Fibroblast of skin of scalp (primary cell): ENCODE measurements around the gene ACSM4.
"Not testable (repeated sequence)": the region's sequence is repeated elsewhere in the genome, so short reads cannot be mapped to it uniquely, and the experiment has no call there.

ENCODE experiments used
- DNase-seq: peaks from one replicate; pipeline ENCODE4 v3.0.0-alpha.2; 2013

The ACSM4 gene

DNA sequence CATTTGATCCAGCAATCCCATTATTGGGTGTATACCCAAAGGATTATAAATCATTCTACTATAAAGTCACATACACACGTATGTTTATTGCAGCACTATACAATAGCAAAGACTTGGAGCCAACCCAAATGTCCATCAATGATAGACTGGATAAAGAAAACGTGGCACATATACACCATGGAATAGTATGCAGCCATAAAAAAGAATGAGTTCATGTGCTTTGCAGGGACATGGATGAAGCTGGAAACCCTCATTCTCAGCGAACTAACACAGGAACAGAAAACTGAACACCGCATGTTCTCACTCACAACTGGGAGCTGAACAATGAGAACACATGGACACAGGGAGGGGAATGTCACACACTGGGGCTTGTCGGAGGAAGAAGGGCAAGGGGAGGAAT is 33.9 kb downstream of the ACSM4 start:
- not testable (repeated sequence) for DNase-seq

DNA sequence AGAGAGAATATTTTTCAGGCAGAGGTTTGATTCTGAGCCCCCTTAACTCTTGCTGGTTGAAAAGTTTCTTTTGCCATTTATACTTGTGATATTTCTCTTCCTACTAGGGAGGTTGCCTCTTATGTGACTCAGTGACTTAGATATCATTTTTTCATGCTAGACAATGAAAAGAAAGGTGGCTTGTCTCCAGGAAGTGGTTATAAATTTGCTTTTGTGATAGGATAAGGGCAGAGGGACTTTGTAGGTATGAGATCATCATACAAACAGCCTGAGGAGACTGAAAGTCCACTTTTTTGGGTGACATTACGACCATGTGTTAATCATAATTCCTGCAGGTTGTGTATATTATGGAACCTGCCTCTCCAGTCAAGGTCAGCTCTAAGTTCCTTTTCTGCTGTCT is 35.8 kb downstream of the ACSM4 start:
- DNase-seq, result no peak

DNA sequence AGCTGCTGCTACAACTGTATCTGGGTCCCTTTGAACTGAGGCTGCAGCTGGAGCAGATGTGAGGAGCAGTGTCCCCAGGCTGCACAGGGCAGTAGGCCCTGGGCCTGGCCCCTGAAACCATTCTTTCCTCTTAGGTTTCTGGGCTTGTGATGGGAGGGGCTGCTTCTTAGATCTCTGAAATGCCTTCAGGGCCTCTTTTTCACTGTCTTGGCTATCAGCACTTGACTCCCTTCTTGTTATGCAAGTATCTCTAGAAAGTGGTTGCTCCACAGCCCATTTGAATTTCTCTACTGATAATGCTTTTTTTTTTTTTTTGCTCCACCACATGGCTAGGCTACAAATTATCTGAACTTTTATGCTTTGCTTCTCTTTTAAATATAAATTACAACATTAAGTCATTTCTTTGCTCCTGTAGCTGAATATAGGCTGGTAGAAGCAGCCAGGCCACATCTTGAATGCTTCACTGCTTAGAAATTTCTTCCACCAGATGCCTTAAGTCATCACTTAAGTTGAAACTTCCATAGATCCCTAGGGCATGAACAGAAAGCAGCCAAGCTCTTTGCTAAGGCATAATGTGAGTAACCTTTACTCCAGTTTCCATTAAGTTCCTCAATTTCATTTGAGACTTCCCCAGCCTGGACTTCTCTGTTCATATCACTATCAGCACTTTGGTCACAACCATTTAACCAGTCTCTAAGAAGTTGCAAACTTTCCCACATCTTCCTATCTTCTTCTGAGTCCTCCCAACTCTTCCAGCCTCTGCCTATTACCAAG is 41.1 kb downstream of the ACSM4 start:
- DNase-seq, result no peak

DNA sequence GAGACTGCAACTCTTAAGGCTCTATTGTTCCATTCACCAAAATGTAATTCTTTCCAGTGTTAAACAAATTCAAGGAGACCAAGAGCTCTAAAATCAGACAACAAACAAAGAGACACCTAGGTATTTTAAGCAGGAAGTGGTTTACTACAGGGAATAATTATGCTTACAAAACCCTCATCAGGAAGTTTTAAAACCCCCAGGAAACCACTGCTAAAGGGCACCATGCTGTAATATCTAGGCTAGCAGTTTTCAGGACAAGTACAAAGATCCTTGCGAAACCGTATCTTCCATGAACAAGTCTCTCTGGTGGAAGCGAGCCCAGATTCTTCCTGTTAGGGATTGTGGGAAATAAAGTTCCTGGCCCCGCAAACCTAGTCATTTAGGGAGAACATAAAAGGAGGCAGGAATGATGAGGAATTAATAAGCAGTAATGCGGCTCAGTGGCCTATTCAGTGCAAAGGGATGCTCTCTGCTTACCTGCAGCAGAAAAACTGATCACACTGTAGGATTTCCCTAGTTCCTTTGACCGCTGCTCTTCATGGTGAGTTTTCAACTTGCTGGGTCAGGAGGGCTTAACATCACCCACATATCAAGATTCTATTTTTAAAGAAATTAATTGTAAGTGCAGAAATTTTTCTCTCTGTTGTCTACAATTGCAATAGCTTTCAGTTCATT is 42.8 kb downstream of the ACSM4 start:
- DNase-seq, result no peak

DNA sequence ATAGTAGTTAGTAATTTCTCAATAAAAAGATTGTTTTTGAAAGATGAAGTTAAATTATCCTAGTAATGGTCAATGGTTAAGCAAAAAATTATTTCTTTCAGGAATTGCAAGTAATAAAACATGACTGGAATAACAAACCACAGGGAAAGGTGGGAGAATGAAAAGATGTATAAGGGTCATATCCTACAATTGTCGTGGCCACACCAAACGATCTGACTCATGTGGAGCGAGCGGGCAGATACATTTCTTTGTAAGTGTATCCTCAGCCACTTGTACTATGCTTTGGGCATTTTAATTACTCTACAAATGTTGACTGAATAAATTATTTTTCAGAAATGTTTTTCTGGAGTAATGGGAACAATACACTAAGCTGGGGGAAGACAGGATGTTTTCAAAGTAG is 45.5 kb downstream of the ACSM4 start:
- no peak for DNase-seq

DNA sequence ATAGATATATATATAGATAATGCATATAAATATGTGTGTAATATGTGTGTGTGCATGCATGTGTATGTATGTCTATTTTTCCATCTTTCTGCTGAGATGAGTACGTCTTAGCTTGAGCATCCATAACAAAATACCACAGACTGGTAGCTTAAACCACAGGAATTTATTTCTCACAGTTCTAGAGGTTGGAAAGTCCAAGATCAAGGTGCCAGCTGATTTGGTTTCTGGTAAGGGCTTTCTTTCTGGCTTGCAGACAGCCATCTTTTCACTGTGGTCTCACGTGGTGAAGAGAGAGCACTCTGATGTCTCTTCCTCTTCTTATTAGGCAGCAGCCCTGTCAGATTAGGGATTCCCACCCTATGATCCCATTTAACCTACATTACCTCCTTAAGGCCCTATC is 47.3 kb downstream of the ACSM4 start:
- DNase-seq, result no peak

DNA sequence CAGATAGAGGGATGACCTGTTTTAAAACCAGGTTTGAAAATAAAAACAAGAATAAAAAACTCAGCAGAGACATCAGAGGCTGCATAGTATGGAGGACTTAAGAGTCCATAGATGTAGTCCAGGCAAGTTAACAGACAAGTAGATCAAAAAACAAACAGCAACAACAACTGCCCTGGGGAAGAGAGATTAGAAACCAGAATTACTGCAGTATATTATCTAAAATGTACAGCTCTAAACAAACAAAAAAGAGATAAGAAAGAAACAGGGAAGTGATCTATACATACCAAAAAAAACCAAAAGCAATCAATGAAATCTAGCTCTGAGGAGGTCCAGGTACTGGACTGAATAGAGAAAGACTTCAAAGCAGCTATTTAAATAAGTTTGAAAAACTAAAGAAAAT is 48.8 kb downstream of the ACSM4 start:
- DNase-seq, result no peak

DNA sequence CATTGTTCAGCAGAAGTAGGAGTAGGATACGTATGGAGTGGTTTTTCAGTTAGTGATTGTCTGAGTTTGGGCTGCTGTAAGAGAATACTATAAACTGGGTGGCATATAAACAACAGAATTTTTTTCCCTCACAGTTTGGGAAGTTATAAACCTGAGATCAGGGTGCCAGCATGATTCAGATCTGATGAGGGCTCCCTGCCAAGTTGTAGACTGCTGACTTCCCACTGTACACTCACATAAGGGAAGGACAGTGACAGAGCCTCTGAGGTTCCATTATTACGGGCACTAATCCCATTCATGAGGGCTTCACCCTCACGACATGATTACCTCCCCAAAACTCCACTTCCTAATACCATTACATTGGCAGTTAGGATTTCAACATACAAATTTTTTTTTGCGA is 50.7 kb downstream of the ACSM4 start:
- no peak for DNase-seq

DNA sequence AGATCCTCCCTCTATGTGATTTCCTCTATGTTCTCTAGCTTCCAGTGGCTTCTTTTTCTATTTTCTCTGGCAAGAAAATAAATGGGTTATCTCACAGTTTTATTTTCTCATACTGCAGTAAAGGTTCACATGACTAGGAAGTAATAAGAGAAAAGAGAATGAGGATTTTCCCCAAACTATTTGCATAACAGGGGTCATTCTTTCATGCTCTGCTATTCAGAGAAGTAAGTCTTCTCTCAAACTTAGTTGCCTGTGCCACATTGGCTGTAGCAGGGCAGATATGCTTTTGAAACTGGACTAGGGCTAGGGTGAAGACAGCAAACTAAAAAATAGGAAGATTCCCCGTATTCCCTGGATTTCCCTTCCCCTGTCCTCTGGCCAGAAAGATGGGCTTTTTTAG is 57.4 kb downstream of the ACSM4 start:
- no peak for DNase-seq

DNA sequence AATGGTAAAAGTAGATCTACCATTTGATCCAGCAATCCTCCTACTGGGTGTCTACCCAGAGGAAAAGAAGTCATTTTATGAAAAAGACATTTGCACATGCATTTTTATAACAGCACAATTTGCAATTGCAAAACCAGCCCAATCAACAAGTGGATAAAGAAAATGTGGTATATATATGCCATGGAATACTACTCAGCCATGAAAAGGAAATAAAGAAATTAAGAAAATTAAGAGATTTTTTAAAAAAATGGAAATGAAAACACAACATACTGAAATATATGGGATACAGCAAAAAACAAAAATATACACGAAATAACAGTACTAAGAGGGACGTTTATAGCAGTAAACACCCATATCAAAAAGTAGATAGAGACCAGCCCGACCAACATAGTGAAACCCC is 58.9 kb downstream of the ACSM4 start:
- no peak for DNase-seq

DNA sequence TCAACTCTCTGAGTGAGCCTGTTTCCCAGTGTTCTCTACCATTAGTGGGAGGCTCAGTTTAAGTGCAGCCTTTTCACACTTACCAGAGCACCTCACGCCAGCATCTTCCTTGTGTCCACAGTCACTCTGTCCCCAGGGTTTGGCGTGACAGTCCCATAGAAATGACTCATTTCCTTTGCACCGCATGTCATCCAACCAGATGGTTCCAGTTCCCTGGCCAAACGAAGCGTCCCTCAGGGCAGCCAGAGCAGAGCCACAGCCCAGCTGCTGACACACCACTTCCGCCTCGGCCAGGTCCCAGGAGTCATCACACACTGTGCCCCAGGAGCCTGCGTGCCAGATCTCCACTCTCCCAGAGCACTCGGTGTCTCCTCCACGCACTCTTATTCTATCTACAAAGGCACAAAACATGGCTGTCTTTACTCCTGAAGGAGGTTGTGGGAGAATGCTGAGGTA is 65.4 kb downstream of the ACSM4 start:
- DNase-seq, result peak; percentile 69

DNA sequence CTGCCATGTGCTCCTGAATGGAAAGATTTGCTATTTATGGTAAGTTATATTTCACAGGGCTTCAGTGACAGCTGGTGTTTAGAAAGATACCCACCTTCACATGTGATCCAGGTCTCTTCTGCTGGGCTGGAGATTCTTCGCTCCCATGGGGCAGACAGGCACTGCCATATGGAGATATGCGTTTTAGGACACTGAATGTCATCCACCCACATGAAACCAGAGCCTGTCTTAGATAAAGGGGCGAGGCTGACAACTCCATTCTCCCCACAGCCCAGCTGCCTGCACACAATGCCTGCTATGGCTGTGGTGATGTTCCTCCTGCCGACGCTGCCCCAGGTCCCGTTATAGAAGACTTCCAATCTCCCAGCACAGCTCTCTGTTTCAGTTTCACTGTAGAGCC is 69.4 kb downstream of the ACSM4 start:
- DNase-seq, result no peak

DNA sequence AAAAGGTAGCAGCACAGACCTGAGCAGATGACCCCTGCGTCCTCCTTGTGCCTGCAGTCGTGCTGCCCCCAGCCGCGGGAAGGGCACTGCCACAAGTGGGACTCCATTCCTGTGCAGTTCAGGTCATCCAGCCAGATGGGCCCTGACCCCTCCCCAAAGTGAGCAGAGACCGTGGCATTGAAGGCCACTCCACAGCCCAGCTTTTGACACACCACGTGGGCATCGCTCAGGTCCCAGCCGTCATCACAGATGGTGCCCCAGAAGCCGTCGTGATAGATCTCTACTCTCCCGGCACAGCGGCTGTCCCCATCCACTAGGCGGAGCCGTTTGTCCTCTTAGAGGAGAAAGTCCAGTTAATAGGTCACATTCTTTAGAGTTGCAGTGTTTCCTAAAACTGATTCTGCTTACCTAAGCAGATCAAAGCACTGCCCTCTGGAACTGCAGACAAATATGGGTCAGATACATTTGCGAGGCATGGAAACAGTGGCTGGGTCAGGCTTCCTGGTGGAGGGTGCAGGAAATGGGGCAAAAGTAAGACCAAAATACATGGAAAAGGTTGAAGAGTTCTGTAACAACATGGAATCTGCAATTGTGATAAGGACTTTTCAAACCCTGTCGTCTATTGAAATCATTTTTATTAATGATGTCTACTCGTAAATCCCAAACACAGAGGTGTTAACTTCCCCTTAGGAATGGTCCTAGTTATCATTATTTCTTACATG is 70.7 kb downstream of the ACSM4 start:
- DNase-seq, result peak; percentile 55

DNA sequence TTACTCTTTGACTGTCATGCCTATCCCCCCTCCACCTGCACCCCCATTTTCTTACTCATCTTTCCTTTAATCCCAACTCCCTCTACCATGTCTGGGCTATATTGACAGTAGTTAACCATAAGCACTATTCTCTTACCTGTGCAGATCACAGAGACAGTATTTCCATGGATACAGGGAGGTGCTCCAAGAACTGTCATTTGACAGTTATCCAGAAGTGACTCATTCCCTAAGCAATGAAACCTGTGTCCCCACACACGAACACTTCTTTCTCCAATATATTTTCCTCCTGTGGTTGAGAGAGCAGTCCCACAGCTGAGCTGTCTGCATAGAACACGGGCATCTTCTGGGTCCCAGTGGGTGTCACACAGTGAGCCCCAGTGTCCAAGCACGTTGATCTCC is 71.3 kb downstream of the ACSM4 start:
- no peak for DNase-seq

DNA sequence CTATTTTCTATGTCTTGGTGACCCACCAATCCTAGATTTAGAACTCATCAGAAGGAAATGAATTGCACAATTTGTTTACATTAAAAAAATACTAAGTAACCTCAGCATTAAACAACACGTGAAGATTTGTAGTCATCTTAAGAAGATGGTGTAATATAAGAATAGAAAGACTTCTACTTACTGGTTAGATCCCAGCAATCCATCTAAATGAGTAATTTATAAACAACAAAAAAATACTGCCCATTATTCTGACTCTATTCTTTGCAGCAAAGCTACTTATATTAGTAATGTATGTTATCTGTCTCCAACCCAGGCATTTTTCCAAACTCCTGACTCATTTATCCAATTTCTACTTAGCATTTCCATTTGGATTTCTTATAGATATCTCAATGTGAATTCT is 72.3 kb downstream of the ACSM4 start:
- peak; percentile 66 for DNase-seq
